Activated naive CD4-positive, alpha-beta T cell treated with anti-CD3 and anti-CD28 coated beads, Interleukin-2, amount 50 U/mL, for 72 hours (primary cell): ENCODE data around the gene TSPAN33. TPM values are rescaled to one million over a fixed set of nuclear protein-coding genes. Genes with fewer than 3 reads are reported as not detected.
A peak's percentile ranks its signal among the peaks of the same experiment; 100 is the strongest.

ENCODE experiments used
- ATAC-seq, 2 donors: fragments of 150-1000 bp; cut with Tn5 transposase; 2 replicates each; pipeline ENCODE4 v1.10.0; 2021; ENCODE audit warnings: mild to moderate bottlenecking in 2 of 2, moderate library complexity in 2 of 2
- DNase-seq, 2 donors: peaks; one replicate each; pipeline ENCODE4 v3.0.0; 2021 to 2022; ENCODE audit warnings: low spot score in 2 of 2
- H3K27ac Mint-ChIP-seq, 2 donors: one replicate each; pipeline ENCODE4 v1.8.0; 2022; ENCODE audit warnings: mild to moderate bottlenecking in 2 of 2, mixed read lengths in 2 of 2
- H3K36me3 Mint-ChIP-seq, 2 donors: one replicate each; pipeline ENCODE4 v1.8.0; 2022; ENCODE audit warnings: mixed read lengths in 2 of 2
- H3K9me3 Mint-ChIP-seq, 2 donors: one replicate each; pipeline ENCODE4 v1.8.0; 2022; ENCODE audit warnings: mixed read lengths in 2 of 2
- total RNA-seq, 2 donors: library from RNA; stranded (reverse); gene quantifications; one replicate each; pipeline ENCODE4 v1.2.3, GENCODE V29; 2022

Gene TSPAN33
- total RNA-seq, 2 donors from 2014 or later = 4.2 to 8.1 TPM

- Mint-ChIP-seq H3K9me3 (no peaks in the 10 kb centered on the region), H3K36me3 (peaks cover 5 to 11% of the 10 kb centered on the region in 2 donors), H3K27ac (no peak within 1 kb of the TSS)
- DNase-seq = peak in 1 of 2 donors; percentile 22
- peak in 1 of 2 donors; percentile 56 for ATAC-seq
Observed at GRCh38 chr7:129188372-129188891, 43.9 kb downstream of the TSPAN33 start, which contains the start of gene SMO. Gene SMO (plus strand): TSS chr7:129188633. CDS start chr7:129189152, 519 bp downstream.

GRCh38 chr7:129188892-129189660 lies 44.6 kb downstream of the TSPAN33 start:
- Mint-ChIP-seq H3K9me3 (no peaks in the 10 kb centered on the region), H3K27ac (no peak overlapping the region), H3K36me3 (peaks cover 5 to 11% of the 10 kb centered on the region in 2 donors)
- no peak for DNase-seq
- peak; percentile 45 to 50 for ATAC-seq

DNA sequence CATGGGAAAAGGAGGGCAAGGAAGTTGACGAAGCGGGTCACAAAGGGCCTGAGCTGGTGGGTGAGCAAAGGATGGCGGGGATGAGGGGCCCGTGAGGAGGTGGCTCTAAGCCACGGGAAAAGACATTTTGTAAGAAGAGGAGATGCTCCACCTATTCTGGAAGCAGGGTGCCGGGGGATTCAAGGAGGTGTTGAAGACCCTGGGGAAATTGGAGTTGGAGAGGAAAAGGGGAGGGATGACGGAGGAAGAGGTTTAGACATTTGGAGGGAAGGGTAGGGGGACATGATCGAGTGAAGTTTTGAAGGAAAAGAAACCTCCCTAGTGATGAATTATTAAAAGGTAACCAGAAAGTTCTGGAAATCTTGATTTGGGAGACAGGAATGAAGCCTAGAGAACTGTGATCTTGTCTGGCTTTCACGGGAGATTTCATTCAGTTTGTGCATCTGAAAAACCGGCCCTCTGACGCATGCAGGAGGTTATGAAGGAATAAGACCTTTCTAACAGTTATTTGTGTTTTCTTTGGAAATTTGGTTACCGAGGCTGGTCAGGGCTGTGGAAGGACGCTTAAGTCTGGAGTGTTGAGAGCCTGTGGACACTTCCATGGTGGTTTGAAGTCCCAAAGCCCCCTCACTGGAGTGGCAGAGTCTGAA lies 45.3 kb downstream of the TSPAN33 start:
- ATAC-seq (no peak), DNase-seq (no peak)
- Mint-ChIP-seq H3K36me3 (peaks cover 5 to 11% of the 10 kb centered on the region in 2 donors), H3K27ac (no peak overlapping the region), H3K9me3 (no peaks in the 10 kb centered on the region)

GRCh38 chr7:129191272-129191671 lies 46.8 kb downstream of the TSPAN33 start:
- ATAC-seq (no peak), DNase-seq (no peak)
- Mint-ChIP-seq H3K9me3 (no peaks in the 10 kb centered on the region), H3K36me3 (peaks cover 5 to 11% of the 10 kb centered on the region in 2 donors), H3K27ac (no peak overlapping the region)

GRCh38 chr7:129193892-129194291 lies 49.4 kb downstream of the TSPAN33 start:
- no peaks in the 10 kb centered on the region for H3K9me3 Mint-ChIP-seq
- H3K36me3 Mint-ChIP-seq = peaks cover 5 to 6% of the 10 kb centered on the region in 2 donors
- DNase-seq (no peak), ATAC-seq (no peak)
- H3K27ac Mint-ChIP-seq = no peak overlapping the region

DNA sequence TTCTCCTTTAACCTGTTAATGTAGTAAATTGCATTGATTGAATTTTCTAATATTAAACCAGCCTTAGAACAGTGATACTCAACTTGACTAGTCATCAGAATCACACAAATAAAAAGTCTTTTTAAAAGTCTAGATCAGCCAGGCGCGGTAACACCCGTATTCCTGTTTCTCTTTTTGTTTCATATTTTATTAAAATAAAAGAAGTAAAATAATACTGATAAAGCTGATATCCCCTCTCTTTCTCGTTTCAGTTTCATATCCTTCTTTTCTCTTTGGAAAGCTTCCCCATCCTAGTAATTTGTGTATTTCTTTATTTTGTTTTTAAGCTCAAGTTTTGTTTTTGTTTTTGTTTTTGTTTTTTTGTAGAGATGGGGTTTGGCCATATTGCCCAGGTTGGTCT lies 53.3 kb downstream of the TSPAN33 start:
- DNase-seq = no peak
- ATAC-seq = no peak
- Mint-ChIP-seq H3K27ac (no peak overlapping the region), H3K36me3 (no peaks in the 10 kb centered on the region), H3K9me3 (no peaks in the 10 kb centered on the region)

DNA sequence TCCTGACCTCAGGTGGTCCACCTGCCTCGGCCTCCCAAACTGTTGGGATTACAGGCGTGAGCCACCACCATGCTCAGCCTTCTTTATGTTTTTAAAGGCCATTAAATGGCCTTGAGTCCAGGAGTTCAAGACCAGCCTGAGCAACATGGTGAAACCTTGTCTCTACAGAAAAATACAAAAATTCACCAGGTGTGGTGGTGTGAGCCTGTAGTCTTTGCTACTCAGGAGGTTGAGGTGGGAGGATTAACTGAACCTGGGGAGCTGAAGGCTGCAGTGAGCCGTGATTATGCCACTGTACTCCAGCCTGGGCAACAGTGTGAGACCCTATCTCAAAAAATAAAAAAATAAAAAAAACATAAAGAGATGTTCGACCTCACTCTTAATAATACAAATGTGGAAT lies 54.9 kb downstream of the TSPAN33 start:
- Mint-ChIP-seq H3K36me3 (no peaks in the 10 kb centered on the region), H3K9me3 (no peaks in the 10 kb centered on the region), H3K27ac (no peak overlapping the region)
- ATAC-seq (no peak), DNase-seq (no peak)

DNA sequence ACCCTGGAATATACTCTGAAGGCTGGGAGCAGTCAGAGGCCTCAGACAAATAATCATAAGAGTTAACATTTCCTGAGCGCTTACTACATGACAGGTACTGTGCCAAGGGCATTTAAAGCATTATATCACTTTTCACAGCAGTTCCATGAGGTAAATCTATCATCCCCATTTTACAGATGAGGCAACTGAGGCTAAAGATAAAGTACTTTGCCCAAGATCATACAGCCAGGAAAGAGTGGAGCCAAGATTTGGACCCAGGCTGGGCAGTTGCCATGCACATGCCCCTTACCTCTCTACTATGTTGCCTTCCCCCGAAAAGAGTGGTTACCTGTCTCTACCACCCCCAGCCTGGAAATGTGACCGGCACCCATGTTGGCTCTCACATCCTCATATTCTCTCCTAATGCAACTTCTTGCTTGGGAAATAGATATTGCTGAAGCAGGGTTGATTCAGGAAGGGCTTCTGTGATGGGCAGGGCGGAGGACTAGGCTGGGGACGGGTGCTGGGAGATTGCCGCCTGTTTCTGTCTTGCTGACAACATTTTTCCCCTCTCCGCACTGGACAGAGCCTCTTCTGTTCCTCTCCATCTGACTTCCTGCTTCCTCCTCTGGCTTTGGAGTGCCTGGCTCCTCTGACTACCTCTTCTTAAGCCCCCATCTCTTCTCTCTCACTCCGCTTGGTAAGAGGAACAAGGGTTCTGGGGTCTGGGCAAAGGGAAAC lies 57.7 kb downstream of the TSPAN33 start:
- ATAC-seq = no peak
- no peaks in the 10 kb centered on the region for H3K36me3 Mint-ChIP-seq
- no peak for DNase-seq
- H3K9me3 Mint-ChIP-seq = no peaks in the 10 kb centered on the region
- H3K27ac Mint-ChIP-seq = peak overlapping the region in 1 of 2 donors; percentile 27

- H3K36me3 Mint-ChIP-seq = no peaks in the 10 kb centered on the region
- no peak overlapping the region for H3K27ac Mint-ChIP-seq
- ATAC-seq = no peak
- DNase-seq = no peak
- no peaks in the 10 kb centered on the region for H3K9me3 Mint-ChIP-seq
Observed at GRCh38 chr7:129203050-129203741, 58.7 kb downstream of the TSPAN33 start.

DNA sequence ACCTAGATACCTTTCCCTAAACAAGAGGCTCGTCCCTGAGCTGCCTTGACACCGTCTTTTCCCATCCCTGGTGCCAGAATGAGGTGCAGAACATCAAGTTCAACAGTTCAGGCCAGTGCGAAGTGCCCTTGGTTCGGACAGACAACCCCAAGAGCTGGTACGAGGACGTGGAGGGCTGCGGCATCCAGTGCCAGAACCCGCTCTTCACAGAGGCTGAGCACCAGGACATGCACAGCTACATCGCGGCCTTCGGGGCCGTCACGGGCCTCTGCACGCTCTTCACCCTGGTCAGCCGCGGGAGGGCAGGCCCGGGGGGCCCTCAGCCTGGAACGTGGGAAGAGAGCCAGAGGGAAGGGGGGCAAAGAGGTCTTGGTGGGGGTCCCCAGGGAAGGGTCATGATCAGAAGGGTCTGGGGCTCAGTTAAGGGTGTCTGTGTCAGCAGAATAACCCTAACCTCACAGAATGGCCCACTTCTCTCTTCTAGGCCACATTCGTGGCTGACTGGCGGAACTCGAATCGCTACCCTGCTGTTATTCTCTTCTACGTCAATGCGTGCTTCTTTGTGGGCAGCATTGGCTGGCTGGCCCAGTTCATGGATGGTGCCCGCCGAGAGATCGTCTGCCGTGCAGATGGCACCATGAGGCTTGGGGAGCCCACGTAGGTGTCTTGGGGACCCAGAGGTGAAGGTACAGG lies 60.8 kb downstream of the TSPAN33 start:
- DNase-seq (no peak), ATAC-seq (no peak)
- H3K36me3 Mint-ChIP-seq = no peaks in the 10 kb centered on the region
- peak overlapping the region in 1 of 2 donors; percentile 2 for H3K27ac Mint-ChIP-seq
- no peaks in the 10 kb centered on the region for H3K9me3 Mint-ChIP-seq

DNA sequence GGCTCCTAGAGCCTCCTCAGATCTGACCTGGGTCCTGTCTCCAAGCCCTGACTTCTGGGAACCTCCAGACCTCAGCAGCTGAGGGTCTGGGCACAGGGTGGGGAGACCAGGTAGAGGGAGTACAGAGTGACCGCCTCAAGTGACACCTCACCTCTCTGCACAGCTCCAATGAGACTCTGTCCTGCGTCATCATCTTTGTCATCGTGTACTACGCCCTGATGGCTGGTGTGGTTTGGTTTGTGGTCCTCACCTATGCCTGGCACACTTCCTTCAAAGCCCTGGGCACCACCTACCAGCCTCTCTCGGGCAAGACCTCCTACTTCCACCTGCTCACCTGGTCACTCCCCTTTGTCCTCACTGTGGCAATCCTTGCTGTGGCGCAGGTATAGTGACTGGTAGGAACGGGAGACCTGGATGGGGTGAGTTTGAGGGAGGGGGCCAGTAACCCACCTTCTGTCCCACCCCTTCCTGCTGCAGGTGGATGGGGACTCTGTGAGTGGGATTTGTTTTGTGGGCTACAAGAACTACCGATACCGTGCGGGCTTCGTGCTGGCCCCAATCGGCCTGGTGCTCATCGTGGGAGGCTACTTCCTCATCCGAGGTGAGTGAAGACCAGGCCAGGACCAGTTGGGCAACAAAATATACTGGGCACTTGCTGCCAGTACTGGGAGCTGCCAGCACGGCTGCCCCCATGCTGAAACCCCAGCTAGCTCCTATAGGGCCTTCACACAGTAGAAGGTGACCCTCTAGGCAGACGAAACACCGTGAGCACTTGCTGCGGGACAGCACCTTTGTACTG lies 61.7 kb downstream of the TSPAN33 start:
- H3K36me3 Mint-ChIP-seq = no peaks in the 10 kb centered on the region
- no peak overlapping the region for H3K27ac Mint-ChIP-seq
- DNase-seq = no peak
- H3K9me3 Mint-ChIP-seq = no peaks in the 10 kb centered on the region
- ATAC-seq = no peak

DNA sequence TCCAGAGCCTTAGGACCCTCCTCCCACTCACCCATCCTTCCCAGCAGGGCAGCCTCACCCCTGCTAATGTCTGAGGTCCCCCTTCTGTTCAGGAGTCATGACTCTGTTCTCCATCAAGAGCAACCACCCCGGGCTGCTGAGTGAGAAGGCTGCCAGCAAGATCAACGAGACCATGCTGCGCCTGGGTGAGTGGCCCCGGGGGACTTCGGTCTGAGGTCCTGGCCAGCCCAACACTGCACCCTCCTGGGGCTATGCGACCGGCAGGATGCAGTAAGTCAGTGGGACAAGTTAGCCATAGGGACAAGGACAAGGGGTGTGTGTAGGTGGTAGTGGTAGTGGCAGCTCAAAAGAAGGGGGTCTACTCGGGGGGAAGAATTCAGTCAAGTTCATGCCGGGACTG lies 64.2 kb downstream of the TSPAN33 start:
- Mint-ChIP-seq H3K36me3 (no peaks in the 10 kb centered on the region), H3K27ac (no peak overlapping the region), H3K9me3 (no peaks in the 10 kb centered on the region)
- ATAC-seq = no peak
- no peak for DNase-seq

DNA sequence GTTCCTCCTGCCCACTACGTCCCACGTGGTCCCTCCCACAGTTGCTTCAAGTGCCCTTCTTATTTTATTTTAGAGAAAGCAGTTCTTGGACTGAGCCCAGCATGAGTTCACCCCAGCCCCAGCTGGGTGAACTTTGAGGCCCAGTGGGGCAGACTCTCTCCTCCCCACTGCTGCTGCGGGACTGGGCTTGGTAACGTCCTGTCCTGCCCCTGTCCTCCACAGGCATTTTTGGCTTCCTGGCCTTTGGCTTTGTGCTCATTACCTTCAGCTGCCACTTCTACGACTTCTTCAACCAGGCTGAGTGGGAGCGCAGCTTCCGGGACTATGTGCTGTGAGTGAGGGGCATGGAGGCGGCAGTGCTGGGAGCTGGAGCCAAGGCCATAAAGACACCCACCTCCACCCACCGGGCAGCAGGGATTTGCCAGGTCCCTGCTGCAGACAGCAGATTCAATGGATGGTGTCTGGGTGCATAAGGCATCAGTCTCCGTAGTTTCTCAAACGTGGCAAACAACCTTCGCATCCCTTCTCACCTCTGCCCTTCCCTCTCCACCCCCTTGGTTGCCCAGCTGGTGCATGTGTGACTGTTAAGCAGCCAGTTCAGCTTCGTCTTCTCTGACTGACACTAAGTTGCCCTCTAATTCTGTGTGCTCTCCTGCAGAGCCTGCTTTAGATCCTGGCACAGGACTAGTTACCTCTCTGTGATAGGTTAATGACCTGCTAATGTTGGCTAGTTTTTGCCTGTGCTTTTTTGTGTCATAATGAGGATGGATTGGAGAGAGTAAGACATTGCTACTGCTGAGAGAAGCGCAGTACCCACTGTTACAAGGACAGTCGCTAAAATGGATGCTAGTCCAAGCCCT lies 64.8 kb downstream of the TSPAN33 start:
- DNase-seq = no peak
- Mint-ChIP-seq H3K27ac (no peak overlapping the region), H3K36me3 (no peaks in the 10 kb centered on the region), H3K9me3 (no peaks in the 10 kb centered on the region)
- ATAC-seq = no peak

DNA sequence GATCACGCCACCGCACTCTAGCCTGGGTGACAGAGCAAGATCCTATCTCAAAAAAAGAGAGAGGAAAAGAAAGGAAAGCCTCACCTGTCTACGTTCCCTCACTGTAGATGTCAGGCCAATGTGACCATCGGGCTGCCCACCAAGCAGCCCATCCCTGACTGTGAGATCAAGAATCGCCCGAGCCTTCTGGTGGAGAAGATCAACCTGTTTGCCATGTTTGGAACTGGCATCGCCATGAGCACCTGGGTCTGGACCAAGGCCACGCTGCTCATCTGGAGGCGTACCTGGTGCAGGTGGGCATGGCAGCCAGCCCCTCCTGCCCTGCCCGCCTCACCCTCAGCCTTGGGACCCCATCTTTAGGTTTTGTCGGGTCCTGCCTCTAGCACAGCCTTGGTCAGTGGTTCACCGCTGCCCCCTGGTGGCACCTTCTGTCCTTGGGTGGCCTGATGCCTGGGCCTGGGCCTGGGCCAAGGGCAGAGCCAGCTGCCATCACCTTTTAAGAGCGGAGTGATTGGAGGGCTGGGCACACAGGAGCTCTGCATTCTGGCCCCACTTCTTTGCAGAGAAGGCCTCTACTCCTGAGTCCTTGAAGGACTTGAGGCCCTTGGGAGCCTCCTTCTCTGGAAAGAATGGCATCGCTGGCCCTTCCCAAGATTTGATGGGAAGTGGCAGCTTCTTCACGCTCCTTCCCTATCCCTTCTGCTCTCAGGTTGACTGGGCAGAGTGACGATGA lies 65.9 kb downstream of the TSPAN33 start:
- ATAC-seq = peak; percentile 89 to 96
- H3K27ac Mint-ChIP-seq = no peak overlapping the region
- no peaks in the 10 kb centered on the region for H3K36me3 Mint-ChIP-seq
- no peaks in the 10 kb centered on the region for H3K9me3 Mint-ChIP-seq
- peak in 1 of 2 donors; percentile 88 for DNase-seq
